ENCODE data around the gene TMEM92. TPM values are rescaled to one million over a fixed set of nuclear protein-coding genes. Genes with fewer than 3 reads are reported as not detected.

The TMEM92 gene
- total and polyA plus RNA-seq, 4 donors = 0.05 to 17.9 (median 4.0) TPM

DNA sequence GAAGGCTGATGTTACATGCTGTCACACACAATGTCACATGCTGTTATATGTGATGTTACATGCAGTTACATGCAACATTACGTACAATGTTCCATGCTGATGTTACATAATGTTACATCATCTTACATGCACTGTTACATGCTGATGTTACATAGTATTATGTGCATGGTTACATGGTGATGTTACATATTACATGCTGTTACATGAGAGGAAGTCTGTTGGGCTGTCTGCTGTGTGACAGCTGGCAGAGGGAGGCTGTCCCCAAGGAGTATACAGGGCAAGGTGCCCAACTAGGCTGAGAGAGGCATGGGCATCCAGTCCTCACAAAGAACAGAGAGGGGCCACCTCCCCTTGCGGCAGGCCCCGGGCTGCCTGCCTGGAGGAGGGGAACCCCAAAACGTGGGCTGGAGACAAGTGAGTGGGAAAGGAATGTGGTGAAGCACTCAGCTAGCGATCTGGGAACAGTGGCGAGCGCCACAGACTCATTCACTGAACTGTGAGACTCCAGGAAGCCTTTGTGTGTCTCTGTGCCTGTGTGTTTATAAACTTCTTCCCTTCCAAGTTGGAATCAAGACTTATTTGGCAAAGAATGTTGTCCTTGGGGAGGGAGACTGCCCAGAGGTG, 30.6 kb downstream of the TMEM92 start (continued):
- TF ChIP-seq ZBTB33 (IDR thresholded peaks at IDR 0.05) = no peak
- no peak for TF ChIP-seq YY1 (IDR thresholded peaks at IDR 0.05)
- no peak for TF ChIP-seq GABPA (IDR thresholded peaks at IDR 0.05 in 1 of 2, conservative IDR thresholded peaks at IDR 0.05 in 1 of 2)
- no peak for TF ChIP-seq RXRA (IDR thresholded peaks at IDR 0.05)
- no peak for TF ChIP-seq TAF1 (conservative IDR thresholded peaks at IDR 0.05)
- TF ChIP-seq, protein P1, sequence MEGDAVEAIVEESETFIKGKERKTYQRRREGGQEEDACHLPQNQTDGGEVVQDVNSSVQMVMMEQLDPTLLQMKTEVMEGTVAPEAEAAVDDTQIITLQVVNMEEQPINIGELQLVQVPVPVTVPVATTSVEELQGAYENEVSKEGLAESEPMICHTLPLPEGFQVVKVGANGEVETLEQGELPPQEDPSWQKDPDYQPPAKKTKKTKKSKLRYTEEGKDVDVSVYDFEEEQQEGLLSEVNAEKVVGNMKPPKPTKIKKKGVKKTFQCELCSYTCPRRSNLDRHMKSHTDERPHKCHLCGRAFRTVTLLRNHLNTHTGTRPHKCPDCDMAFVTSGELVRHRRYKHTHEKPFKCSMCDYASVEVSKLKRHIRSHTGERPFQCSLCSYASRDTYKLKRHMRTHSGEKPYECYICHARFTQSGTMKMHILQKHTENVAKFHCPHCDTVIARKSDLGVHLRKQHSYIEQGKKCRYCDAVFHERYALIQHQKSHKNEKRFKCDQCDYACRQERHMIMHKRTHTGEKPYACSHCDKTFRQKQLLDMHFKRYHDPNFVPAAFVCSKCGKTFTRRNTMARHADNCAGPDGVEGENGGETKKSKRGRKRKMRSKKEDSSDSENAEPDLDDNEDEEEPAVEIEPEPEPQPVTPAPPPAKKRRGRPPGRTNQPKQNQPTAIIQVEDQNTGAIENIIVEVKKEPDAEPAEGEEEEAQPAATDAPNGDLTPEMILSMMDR (IDR thresholded peaks at IDR 0.05; ENCODE audit: low read depth, low read length, missing input control) = no peak

GRCh38 chr17:50307654-50308053, 33.4 kb downstream of the TMEM92 start:
- Histone ChIP-seq H3K4me1 (ENCODE audit: control insufficient read depth in 4 of 4, insufficient read depth in 4 of 4, low read length in 3 of 4) (no peaks in the 10 kb centered on the region), H3K36me3 (ENCODE audit: control insufficient read depth in 4 of 4, insufficient read depth in 3 of 4, low read depth in 1 of 4, low read length in 3 of 4) (no peaks in the 10 kb centered on the region), H3K27me3 (ENCODE audit: control insufficient read depth in 4 of 4, insufficient read depth in 4 of 4, low read length in 3 of 4) (no peaks in the 10 kb centered on the region), H3K9me3 (ENCODE audit: control insufficient read depth in 4 of 4, low read length in 3 of 4) (no peaks in the 10 kb centered on the region), H3K4me3 (ENCODE audit: low read depth in 1 of 3, low read length in 3 of 3) (no peak overlapping the region), H3K27ac (ENCODE audit: low read depth in 1 of 2, low read length in 2 of 2) (no peak overlapping the region), H3K9ac (ENCODE audit: low read depth in 1 of 2, low read length in 2 of 2) (no peak overlapping the region)
- no peak for TF ChIP-seq JUND (IDR thresholded peaks at IDR 0.05)
- TF ChIP-seq TAF1 (conservative IDR thresholded peaks at IDR 0.05) = no peak
- no peak for TF ChIP-seq RXRA (IDR thresholded peaks at IDR 0.05)
- TF ChIP-seq ZBTB33 (IDR thresholded peaks at IDR 0.05) = no peak
- TF ChIP-seq FOXA2 (IDR thresholded peaks at IDR 0.05) = no peak
- no peak for TF ChIP-seq NR2F2 (IDR thresholded peaks at IDR 0.05)
- TF ChIP-seq GABPA (IDR thresholded peaks at IDR 0.05 in 1 of 2, conservative IDR thresholded peaks at IDR 0.05 in 1 of 2) = no peak
- TF ChIP-seq EGR1 (IDR thresholded peaks at IDR 0.05; ENCODE audit: low read depth in 2 of 2) = no peak
- no peak for TF ChIP-seq REST (IDR thresholded peaks at IDR 0.05)
- TF ChIP-seq SP1 (IDR thresholded peaks at IDR 0.05) = no peak
- no peak for TF ChIP-seq RAD21 (IDR thresholded peaks at IDR 0.05)
- TF ChIP-seq, protein P2, sequence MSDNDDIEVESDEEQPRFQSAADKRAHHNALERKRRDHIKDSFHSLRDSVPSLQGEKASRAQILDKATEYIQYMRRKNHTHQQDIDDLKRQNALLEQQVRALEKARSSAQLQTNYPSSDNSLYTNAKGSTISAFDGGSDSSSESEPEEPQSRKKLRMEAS (IDR thresholded peaks at IDR 0.05) = no peak
- TF ChIP-seq FOXA1 (IDR thresholded peaks at IDR 0.05) = no peak
- TF ChIP-seq, protein P1 (IDR thresholded peaks at IDR 0.05; ENCODE audit: low read depth, low read length, missing input control) = no peak
- TF ChIP-seq HNF4G (IDR thresholded peaks at IDR 0.05) = no peak
- 94% methylated on average over 4 of the region's 4 CpGs for WGBS
- DNase-seq (ENCODE audit: low spot score) = no peak

All from liver (tissue), 9 donors.